OCI-LY7 (cell line): ENCODE results near the gene CDH23.

Experiments
- EZH2phosphoT487 ChIP-seq: fragments of 200-600 bp; sonication (generic); IDR thresholded peaks from 2 replicates; pipeline ENCODE4 v1.6.1; 2018; ENCODE audit warnings: low read depth, borderline replicate concordance, mild to moderate bottlenecking, mixed run types, antibody characterized with exemption, low read length, moderate library complexity, mixed read lengths
- TF ChIP-seq, protein P1 (sequence below): fragments of 200-600 bp; sonication (generic); conservative IDR thresholded peaks from 2 replicates; pipeline ENCODE4 v1.5.1; 2014; ENCODE audit warnings: mild to moderate bottlenecking, antibody characterized with exemption, low read length, moderate library complexity, mixed read lengths

DNA sequence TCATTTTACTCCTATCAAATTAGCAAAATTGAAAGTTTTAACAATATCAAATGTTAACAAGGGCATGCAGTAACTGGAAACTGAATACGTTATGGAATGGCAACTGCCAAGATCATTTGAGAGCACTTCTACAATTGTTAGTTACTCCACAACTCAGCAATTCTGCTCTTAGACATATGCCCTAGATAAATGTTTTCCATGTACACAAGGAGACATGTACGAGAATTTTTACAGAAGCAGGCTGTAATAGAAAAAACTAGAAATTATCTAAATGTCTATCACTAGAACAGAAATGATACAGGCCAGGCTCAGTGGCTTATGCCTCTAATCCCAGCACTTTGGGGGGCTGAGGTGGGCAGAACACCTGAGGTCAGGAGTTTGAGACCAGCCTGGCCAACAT is 447.4 kb downstream of the CDH23 start:
- TF ChIP-seq, protein P1, sequence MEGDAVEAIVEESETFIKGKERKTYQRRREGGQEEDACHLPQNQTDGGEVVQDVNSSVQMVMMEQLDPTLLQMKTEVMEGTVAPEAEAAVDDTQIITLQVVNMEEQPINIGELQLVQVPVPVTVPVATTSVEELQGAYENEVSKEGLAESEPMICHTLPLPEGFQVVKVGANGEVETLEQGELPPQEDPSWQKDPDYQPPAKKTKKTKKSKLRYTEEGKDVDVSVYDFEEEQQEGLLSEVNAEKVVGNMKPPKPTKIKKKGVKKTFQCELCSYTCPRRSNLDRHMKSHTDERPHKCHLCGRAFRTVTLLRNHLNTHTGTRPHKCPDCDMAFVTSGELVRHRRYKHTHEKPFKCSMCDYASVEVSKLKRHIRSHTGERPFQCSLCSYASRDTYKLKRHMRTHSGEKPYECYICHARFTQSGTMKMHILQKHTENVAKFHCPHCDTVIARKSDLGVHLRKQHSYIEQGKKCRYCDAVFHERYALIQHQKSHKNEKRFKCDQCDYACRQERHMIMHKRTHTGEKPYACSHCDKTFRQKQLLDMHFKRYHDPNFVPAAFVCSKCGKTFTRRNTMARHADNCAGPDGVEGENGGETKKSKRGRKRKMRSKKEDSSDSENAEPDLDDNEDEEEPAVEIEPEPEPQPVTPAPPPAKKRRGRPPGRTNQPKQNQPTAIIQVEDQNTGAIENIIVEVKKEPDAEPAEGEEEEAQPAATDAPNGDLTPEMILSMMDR: no peak
- TF ChIP-seq EZH2phosphoT487: no peak
